Stimulated activated CD4-positive, alpha-beta T cell treated with anti-CD3 and anti-CD28 coated beads, Interleukin-2, amount 100 ng/mL, for 4 hours (primary cell): Measurements from ENCODE around the gene WBP2.
"Not testable (repeated sequence)": the region's sequence is repeated elsewhere in the genome, so short reads cannot be mapped to it uniquely, and the experiment has no call there.

ENCODE experiments used
- DNase-seq: peaks from one replicate; pipeline ENCODE4 v3.0.0-alpha.2; 2020; ENCODE audit warnings: low read depth

Gene WBP2

GRCh38 chr17:75813081-75814020 is 41.8 kb downstream of the WBP2 start:
- no peak for DNase-seq

- DNase-seq, result no peak
Measured at GRCh38 chr17:75812096-75813013, 42.8 kb downstream of the WBP2 start.

GRCh38 chr17:75811174-75811573 is 44.0 kb downstream of the WBP2 start:
- DNase-seq, result no peak

- DNase-seq, result not testable (repeated sequence)
Measured at GRCh38 chr17:75810756-75811155, 44.4 kb downstream of the WBP2 start.

- DNase-seq, result no peak
Measured at GRCh38 chr17:75810216-75810615, 44.9 kb downstream of the WBP2 start.

- no peak for DNase-seq
Measured at GRCh38 chr17:75809631-75810111, 45.5 kb downstream of the WBP2 start.

GRCh38 chr17:75808905-75809621 is 46.1 kb downstream of the WBP2 start:
- DNase-seq, result no peak

- no peak for DNase-seq
Measured at GRCh38 chr17:75808549-75808904, 46.6 kb downstream of the WBP2 start.

GRCh38 chr17:75807861-75808260 is 47.3 kb downstream of the WBP2 start:
- no peak for DNase-seq

- DNase-seq, result no peak
Measured at GRCh38 chr17:75806822-75807500, 48.2 kb downstream of the WBP2 start.

GRCh38 chr17:75803883-75804282 is 51.3 kb downstream of the WBP2 start:
- no peak for DNase-seq

- DNase-seq, result no peak
Measured at GRCh38 chr17:75799402-75799801, 55.7 kb downstream of the WBP2 start.

GRCh38 chr17:75795820-75796607 is 59.1 kb downstream of the WBP2 start:
- no peak for DNase-seq
